GM12878 (cell line): ENCODE results near the gene IER3IP1. TPM values are rescaled to one million over a fixed set of nuclear protein-coding genes. Genes with fewer than 3 reads are reported as not detected.
A peak's percentile ranks its signal among the peaks of the same experiment; 100 is the strongest.

Experiments
- ATF7 ChIP-seq: fragments of 450-650 bp; IDR thresholded peaks from 2 replicates; pipeline ENCODE4 v1.6.1; 2016; ENCODE audit warnings: low read depth, mild to moderate bottlenecking
- BCLAF1 ChIP-seq: fragments of 450-650 bp; IDR thresholded peaks from 2 replicates; pipeline ENCODE4 v1.6.1; 2017; ENCODE audit warnings: antibody characterized with exemption, mild to moderate bottlenecking, moderate library complexity
- BHLHE40 ChIP-seq, 2 experiments: fragments of 450-650 bp in 1 of 2; IDR thresholded peaks; 2 replicates each; pipeline ENCODE4 v1.6.1; 2011 to 2017; ENCODE audit warnings: low read depth in 2 of 2, borderline replicate concordance in 1 of 2, improper control_type of control experiment in 1 of 2, low read length in 1 of 2, mild to moderate bottlenecking in 1 of 2
- CEBPZ ChIP-seq: fragments of 150-350 bp; IDR thresholded peaks from 2 replicates; pipeline ENCODE4 v1.6.1; 2016; ENCODE audit warnings: low read depth, low read length
- IRF3 ChIP-seq: fragments of 450-650 bp; IDR thresholded peaks from 2 replicates; pipeline ENCODE4 v1.6.1; 2014; ENCODE audit warnings: mild to moderate bottlenecking
- IRF5 ChIP-seq: fragments of 450-650 bp; IDR thresholded peaks from 2 replicates; pipeline ENCODE4 v1.6.1; 2017; ENCODE audit warnings: borderline replicate concordance
- MXI1 ChIP-seq: fragments of 150-350 bp; IDR thresholded peaks from 2 replicates; pipeline ENCODE4 v1.6.1; 2011; ENCODE audit warnings: low read depth, mild to moderate bottlenecking, inconsistent platforms, low read length, improper control_type of control experiment
- MYC ChIP-seq: IDR thresholded peaks from 2 replicates; pipeline ENCODE4 v1.6.1; 2011; ENCODE audit warnings: mild to moderate bottlenecking, low read length, moderate library complexity, inconsistent platforms; ENCODE audit not compliant: insufficient read depth, insufficient replicate concordance, insufficient read length, severe bottlenecking
- PAX5 ChIP-seq: IDR thresholded peaks from 2 replicates; pipeline ENCODE4 v1.6.1; 2011; ENCODE audit warnings: low read depth, low read length, borderline replicate concordance
- PAX8 ChIP-seq: fragments of 450-650 bp; IDR thresholded peaks from 2 replicates; pipeline ENCODE4 v1.6.1; 2017; ENCODE audit warnings: mild to moderate bottlenecking, moderate library complexity
- SP1 ChIP-seq: IDR thresholded peaks from one replicate; pipeline ENCODE4 v1.6.1; 2011; ENCODE audit warnings: low read depth, low read length
- TARDBP ChIP-seq: IDR thresholded peaks from 2 replicates; pipeline ENCODE4 v1.6.1; 2016; ENCODE audit warnings: borderline replicate concordance
- ZBTB11 ChIP-seq: fragments of 450-650 bp; formaldehyde crosslinking; IDR thresholded peaks from 2 replicates; pipeline ENCODE4 v1.5.0; 2022; ENCODE audit warnings: mild to moderate bottlenecking, missing genetic modification characterization
- polyA plus RNA-seq, 11 experiments: library from polyadenylated mRNA; depleted of rRNA in 4 of 11; unstranded in 6 of 11; stranded (reverse) in 5 of 11; fragments of >200 nt; fragmentation: Nextera tagmentation in 4 of 11; fragmentation: Illumina TruSeq in 1 of 11; extraction: Ambion mirVana in 4 of 11; extraction: Trizol in 1 of 11; gene quantifications; 1 replicate in 1 of 11; 2 replicates in 10 of 11; pipeline versions ENCODE4 v1.2.1 to v1.2.3, GENCODE V29; 2011 to 2016; ENCODE audit warnings: inconsistent platforms in 2 of 11, missing spikeins in 2 of 11, low read depth in 1 of 11
- total RNA-seq, 4 experiments: library from RNA; depleted of rRNA in 3 of 4; stranded (reverse); fragments of >200 nt in 3 of 4; fragmentation: Illumina TruSeq in 1 of 4; extraction: Trizol in 1 of 4; gene quantifications; 2 replicates each; pipeline versions ENCODE4 v1.2.1 to v1.2.3, GENCODE V29; 2013 to 2021

The IER3IP1 gene
- total and polyA plus RNA-seq, 10 of the 15 experiments (the other 5 are each of a cell fraction or from before 2014, with no cell fraction given), result 7.9 to 40.9 (median 28.1) TPM

- TF ChIP-seq CEBPZ, result no peak
- no peak for TF ChIP-seq PAX5
- 0 out of 2 replicates have a peak, but pooled peaks have one; percentile 47 for TF ChIP-seq MXI1
- no peak for TF ChIP-seq TARDBP
- no peak for TF ChIP-seq BCLAF1
- TF ChIP-seq PAX8, result no peak
- TF ChIP-seq IRF3, result no peak
- no peak for TF ChIP-seq SP1
- TF ChIP-seq ZBTB11, result no peak
- peak in 1 of 2 experiments; percentile 22; a peak in 1 of 4 replicates for TF ChIP-seq BHLHE40 (IDR thresholded peaks at IDR 0.05; ENCODE audit: borderline replicate concordance in 1 of 2, low read depth in 2 of 2, low read length in 1 of 2)
- TF ChIP-seq MYC, result no peak
- no peak for TF ChIP-seq ATF7
- no peak for TF ChIP-seq IRF5
Observed at GRCh38 chr18:47175898-47176575, at the start of gene IER3IP1 (continued).
